ENCODE results near the gene GOLGA6A. TPM values are rescaled to one million over a fixed set of nuclear protein-coding genes. Genes with fewer than 3 reads are reported as not detected.
"Not testable (repeated sequence)": the region's sequence is repeated elsewhere in the genome, so short reads cannot be mapped to it uniquely, and the experiment has no call there.

GOLGA6A gene
- total and polyA plus RNA-seq, 4 donors: 0.03 to 0.14 TPM; not detected in 2

- 76 to 81% methylated on average over 6 of the region's 6 CpGs for WGBS, 2 donors
- H3K36me3 ChIP-seq (ENCODE audit: control insufficient read depth in 4 of 4, insufficient read depth in 4 of 4, low read length in 4 of 4): no peaks in the 10 kb centered on the region
- no peaks in the 10 kb centered on the region for H3K4me1 ChIP-seq (ENCODE audit: control insufficient read depth in 5 of 5, insufficient read depth in 5 of 5, low read length in 5 of 5)
- ATAC-seq (ENCODE audit: insufficient read depth, low FRiP score) (no peak), DNase-seq (no peak)
- no peak for TF ChIP-seq CTCF (IDR thresholded peaks at IDR 0.05; ENCODE audit: control extremely low read depth, extremely low read depth)
- peaks cover 0 to 22% (median 6%) of the 10 kb centered on the region in 3 donors for H3K27me3 ChIP-seq (ENCODE audit: control insufficient read depth in 3 of 3, insufficient read depth in 3 of 3, low read length in 2 of 3)
- H3K27ac ChIP-seq (ENCODE audit: low read depth in 1 of 2, low read length in 1 of 2): no peak overlapping the region
- no peak overlapping the region for H3K4me3 ChIP-seq
- no peak overlapping the region for H3K9ac ChIP-seq (ENCODE audit: insufficient read depth in 1 of 2, low read length in 2 of 2)
- no peaks in the 10 kb centered on the region for H3K9me3 ChIP-seq (ENCODE audit: control insufficient read depth in 4 of 4, insufficient read depth in 3 of 4, low read length in 3 of 4)
Observed at GRCh38 chr15:74120426-74120825, 38.1 kb upstream of the GOLGA6A start.

- H3K36me3 ChIP-seq (ENCODE audit: control insufficient read depth in 4 of 4, insufficient read depth in 4 of 4, low read length in 4 of 4): no peaks in the 10 kb centered on the region
- H3K27me3 ChIP-seq (ENCODE audit: control insufficient read depth in 3 of 3, insufficient read depth in 3 of 3, low read length in 2 of 3): no peaks in the 10 kb centered on the region
- H3K9me3 ChIP-seq (ENCODE audit: control insufficient read depth in 4 of 4, insufficient read depth in 3 of 4, low read length in 3 of 4): peaks cover 0 to 1% (median 0%) of the 10 kb centered on the region in 4 donors
- no peak overlapping the region for H3K4me3 ChIP-seq
- WGBS, 2 donors: 52 to 66% methylated on average over 7 of the region's 7 CpGs
- H3K27ac ChIP-seq (ENCODE audit: low read depth in 1 of 2, low read length in 1 of 2): no peak overlapping the region
- DNase-seq: no peak
- ATAC-seq (ENCODE audit: insufficient read depth, low FRiP score): no peak
- H3K4me1 ChIP-seq (ENCODE audit: control insufficient read depth in 5 of 5, insufficient read depth in 5 of 5, low read length in 5 of 5): no peaks in the 10 kb centered on the region
- no peak overlapping the region for H3K9ac ChIP-seq (ENCODE audit: insufficient read depth in 1 of 2, low read length in 2 of 2)
- no peak for TF ChIP-seq CTCF (IDR thresholded peaks at IDR 0.05; ENCODE audit: control extremely low read depth, extremely low read depth)
Observed at GRCh38 chr15:74109713-74110112, 27.4 kb upstream of the GOLGA6A start.

- ATAC-seq (ENCODE audit: insufficient read depth, low FRiP score); H3K9ac ChIP-seq (ENCODE audit: insufficient read depth in 1 of 2, low read length in 2 of 2); DNase-seq; H3K27ac ChIP-seq (ENCODE audit: low read depth in 1 of 2, low read length in 1 of 2); H3K9me3 ChIP-seq (ENCODE audit: control insufficient read depth in 4 of 4, insufficient read depth in 3 of 4, low read length in 3 of 4); H3K4me3 ChIP-seq; H3K27me3 ChIP-seq (ENCODE audit: control insufficient read depth in 3 of 3, insufficient read depth in 3 of 3, low read length in 2 of 3); H3K4me1 ChIP-seq (ENCODE audit: control insufficient read depth in 5 of 5, insufficient read depth in 5 of 5, low read length in 5 of 5); H3K36me3 ChIP-seq (ENCODE audit: control insufficient read depth in 4 of 4, insufficient read depth in 4 of 4, low read length in 4 of 4): not testable (repeated sequence)
- 77 to 83% methylated on average over 5 to 6 of the region's 6 CpGs for WGBS, 2 donors
Observed at GRCh38 chr15:74108611-74109010, 26.3 kb upstream of the GOLGA6A start.

GRCh38 chr15:74108111-74108510 is 25.8 kb upstream of the GOLGA6A start:
- TF ChIP-seq CTCF (IDR thresholded peaks at IDR 0.05; ENCODE audit: control extremely low read depth, extremely low read depth): no peak
- H3K9me3 ChIP-seq (ENCODE audit: control insufficient read depth in 4 of 4, insufficient read depth in 3 of 4, low read length in 3 of 4): peaks cover 0 to 1% (median 0%) of the 10 kb centered on the region in 4 donors
- DNase-seq (no peak), ATAC-seq (ENCODE audit: insufficient read depth, low FRiP score) (no peak)
- H3K4me3 ChIP-seq: no peak overlapping the region
- 79 to 93% methylated on average over 5 of the region's 5 CpGs for WGBS, 2 donors
- H3K4me1 ChIP-seq (ENCODE audit: control insufficient read depth in 5 of 5, insufficient read depth in 5 of 5, low read length in 5 of 5): no peaks in the 10 kb centered on the region
- H3K27ac ChIP-seq (ENCODE audit: low read depth in 1 of 2, low read length in 1 of 2): no peak overlapping the region
- no peaks in the 10 kb centered on the region for H3K36me3 ChIP-seq (ENCODE audit: control insufficient read depth in 4 of 4, insufficient read depth in 4 of 4, low read length in 4 of 4)
- H3K9ac ChIP-seq (ENCODE audit: insufficient read depth in 1 of 2, low read length in 2 of 2): no peak overlapping the region
- H3K27me3 ChIP-seq (ENCODE audit: control insufficient read depth in 3 of 3, insufficient read depth in 3 of 3, low read length in 2 of 3): no peaks in the 10 kb centered on the region

DNA sequence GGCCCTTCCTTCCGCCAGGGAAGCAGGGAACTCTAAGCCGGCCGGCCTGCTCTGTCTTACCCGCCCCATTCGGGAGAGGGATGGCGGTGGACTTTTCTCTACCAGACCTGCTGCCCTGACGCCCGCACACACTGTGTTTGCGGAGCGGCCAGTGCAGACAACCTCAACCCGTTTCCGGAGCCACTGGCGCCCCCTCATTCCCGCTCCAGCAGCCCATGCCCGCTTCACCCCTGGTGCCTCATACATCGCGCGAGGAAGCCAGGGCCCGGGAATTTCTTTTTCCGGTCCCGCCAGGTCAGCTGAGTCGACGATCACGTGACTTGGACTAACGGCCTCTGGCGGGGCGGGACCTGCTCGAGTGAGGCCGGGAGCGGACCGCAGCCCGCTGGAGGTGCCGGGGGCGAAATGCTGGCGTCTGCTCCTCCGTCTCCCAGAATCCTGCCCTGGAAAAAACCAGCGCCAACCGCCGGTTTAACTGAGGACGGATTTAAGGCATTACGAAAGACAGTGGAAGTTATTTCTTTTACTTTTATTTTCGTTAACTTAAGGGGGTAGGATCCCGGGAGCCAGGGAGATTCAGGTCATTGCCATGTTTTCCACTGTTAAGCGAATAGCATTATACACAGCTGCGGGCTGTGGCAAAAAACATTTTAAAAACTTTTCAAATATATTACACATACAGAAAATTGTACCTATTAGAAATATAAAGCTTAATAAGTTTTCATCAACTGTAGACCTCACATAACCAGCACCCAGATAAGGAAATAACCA is 17.8 kb upstream of the GOLGA6A start:
- not testable (repeated sequence) for H3K4me1 ChIP-seq (ENCODE audit: control insufficient read depth in 5 of 5, insufficient read depth in 5 of 5, low read length in 5 of 5); H3K9ac ChIP-seq (ENCODE audit: insufficient read depth in 1 of 2, low read length in 2 of 2); H3K9me3 ChIP-seq (ENCODE audit: control insufficient read depth in 4 of 4, insufficient read depth in 3 of 4, low read length in 3 of 4); H3K27me3 ChIP-seq (ENCODE audit: control insufficient read depth in 3 of 3, insufficient read depth in 3 of 3, low read length in 2 of 3); H3K36me3 ChIP-seq (ENCODE audit: control insufficient read depth in 4 of 4, insufficient read depth in 4 of 4, low read length in 4 of 4)
- WGBS, 2 donors: 4 to 8% methylated on average over 25 to 36 of the region's 45 CpGs
- ATAC-seq (ENCODE audit: insufficient read depth, low FRiP score) (peak; percentile 95), DNase-seq (peak; percentile 92 to 96 (median 93))
- peak overlapping the region; percentile 48 for H3K4me3 ChIP-seq
- peak overlapping the region; percentile 22 to 70 for H3K27ac ChIP-seq (ENCODE audit: low read depth in 1 of 2, low read length in 1 of 2)

DNA sequence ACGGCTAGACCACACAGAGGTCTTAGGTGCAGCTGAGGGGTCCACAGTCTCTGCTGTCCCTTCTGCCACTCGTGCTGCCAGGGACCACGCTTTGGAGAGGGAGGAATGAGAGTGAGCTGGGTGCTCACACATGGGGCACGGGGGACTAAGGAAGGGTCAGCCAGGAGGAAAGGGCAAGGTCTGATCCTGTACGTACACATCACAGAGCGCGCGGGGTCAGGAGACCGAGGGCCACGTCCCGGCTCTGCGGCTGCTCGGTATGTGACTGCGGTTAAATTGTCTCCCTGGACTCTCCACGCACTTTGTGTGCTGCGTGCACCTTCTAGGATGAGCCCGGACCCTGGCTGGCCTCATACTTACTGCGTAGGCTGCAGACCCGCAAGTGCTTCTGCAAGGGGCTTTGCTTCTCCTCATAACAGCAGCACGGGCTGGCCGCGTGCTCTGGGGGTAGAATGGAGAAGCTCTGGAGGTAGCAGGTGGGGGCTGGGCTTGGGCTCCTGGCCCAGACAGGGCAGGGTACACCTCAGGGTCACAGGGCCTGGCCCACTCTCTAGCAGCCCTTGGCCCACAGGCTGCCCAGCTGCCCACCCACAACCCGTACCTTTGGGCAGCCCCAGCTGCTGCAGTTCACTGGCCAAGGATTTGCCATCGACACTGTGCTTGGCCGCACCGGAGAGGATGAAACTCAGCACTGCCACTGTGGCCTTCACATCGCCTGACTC is 14.6 kb upstream of the GOLGA6A start:
- not testable (repeated sequence) for H3K4me3 ChIP-seq; DNase-seq; H3K9ac ChIP-seq (ENCODE audit: insufficient read depth in 1 of 2, low read length in 2 of 2); H3K27ac ChIP-seq (ENCODE audit: low read depth in 1 of 2, low read length in 1 of 2); ATAC-seq (ENCODE audit: insufficient read depth, low FRiP score); H3K36me3 ChIP-seq (ENCODE audit: control insufficient read depth in 4 of 4, insufficient read depth in 4 of 4, low read length in 4 of 4); H3K4me1 ChIP-seq (ENCODE audit: control insufficient read depth in 5 of 5, insufficient read depth in 5 of 5, low read length in 5 of 5); H3K27me3 ChIP-seq (ENCODE audit: control insufficient read depth in 3 of 3, insufficient read depth in 3 of 3, low read length in 2 of 3); H3K9me3 ChIP-seq (ENCODE audit: control insufficient read depth in 4 of 4, insufficient read depth in 3 of 4, low read length in 3 of 4)
- no CpG with 5 or more reads among the region's 27 CpGs for WGBS, 2 donors

All from lung (tissue), 12 donors.